Erythroblast (primary cell): ENCODE data around the gene ICAM2.
A peak's percentile ranks its signal among the peaks of the same experiment; 100 is the strongest.

Source experiments
- GATA1 ChIP-seq: IDR thresholded peaks from 2 replicates; pipeline ENCODE4 v1.6.1; 2011; ENCODE audit warnings: low read depth, mild to moderate bottlenecking, control low read depth, low read length, moderate library complexity
- POLR2A ChIP-seq: IDR thresholded peaks from 2 replicates; pipeline ENCODE4 v1.6.1; 2011; ENCODE audit warnings: mild to moderate bottlenecking, low read length

DNA sequence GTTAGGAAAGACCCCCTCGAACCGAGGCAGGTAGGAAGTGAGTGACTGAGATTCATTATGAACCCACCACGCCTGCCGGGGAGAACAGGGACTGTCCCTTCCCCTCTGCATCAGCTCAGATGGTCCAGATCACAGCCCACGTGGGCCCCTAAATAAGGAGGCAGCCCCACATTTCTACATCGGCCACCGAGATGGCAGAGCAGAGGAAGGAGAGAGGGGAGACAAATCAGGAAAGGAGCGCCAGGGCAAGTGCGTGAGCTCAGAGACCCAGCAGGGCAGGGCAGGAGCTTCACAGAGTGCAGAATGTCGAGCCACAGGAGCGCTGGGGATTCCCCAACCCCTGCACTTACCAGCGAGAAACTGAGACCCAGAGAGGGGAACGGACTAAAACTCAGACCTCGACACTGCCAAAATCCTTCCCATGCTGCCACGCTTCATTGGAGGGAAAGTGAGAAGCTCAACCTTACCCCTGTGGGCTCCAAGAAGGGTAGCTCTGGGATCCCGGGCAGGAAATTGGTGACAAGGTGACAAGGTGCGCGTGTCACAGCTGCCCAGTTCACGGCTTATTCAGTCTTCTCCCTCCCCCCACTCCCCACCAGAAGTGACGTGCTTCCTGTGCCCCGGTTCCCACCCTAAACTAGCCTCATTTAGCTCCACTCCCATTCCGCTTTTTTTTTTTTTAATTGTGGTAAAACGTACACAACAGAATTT is at the start of gene ICAM2:
- peak; percentile 88 for TF ChIP-seq POLR2A
- no peak for TF ChIP-seq GATA1
